Measurements from ENCODE around the gene C3orf20. TPM values are rescaled to one million over a fixed set of nuclear protein-coding genes. Genes with fewer than 3 reads are reported as not detected.

The C3orf20 gene
- polyA plus RNA-seq, 1 donor from 2014 or later, result not detected

- H2AFZ ChIP-seq (ENCODE audit: low read depth, low read length), result no peak overlapping the region
- no peak overlapping the region for H3K9ac ChIP-seq (ENCODE audit: low read length)
- no peak overlapping the region for H3K27ac ChIP-seq (ENCODE audit: low read length)
- H4K20me1 ChIP-seq (ENCODE audit: insufficient read depth), result no peaks in the 10 kb centered on the region
- H3K4me3 ChIP-seq (ENCODE audit: low read length), result no peak overlapping the region
- H3K79me2 ChIP-seq (replicated peaks; ENCODE audit: insufficient read depth, low read length), result no peaks in the 10 kb centered on the region
- TF ChIP-seq SMC3 (conservative IDR thresholded peaks at IDR 0.05; ENCODE audit: poor library complexity), result no peak
- TF ChIP-seq TAF1 (IDR thresholded peaks at IDR 0.05; ENCODE audit: low read depth), result no peak
- no peak for TF ChIP-seq EP300 (conservative IDR thresholded peaks at IDR 0.05; ENCODE audit: poor library complexity, severe bottlenecking)
- no peaks in the 10 kb centered on the region for H3K36me3 ChIP-seq (ENCODE audit: insufficient read depth, low read length)
- H3K9me2 ChIP-seq (ENCODE audit: insufficient read depth, low read length), result no peaks in the 10 kb centered on the region
- H3K4me2 ChIP-seq (ENCODE audit: low read length), result no peak overlapping the region
- H3K9me3 ChIP-seq (ENCODE audit: low read length), result no peaks in the 10 kb centered on the region
- no peaks in the 10 kb centered on the region for H3K27me3 ChIP-seq (ENCODE audit: insufficient read depth, low read depth, low read length)
- H3F3A ChIP-seq (ENCODE audit: insufficient read depth, low read length, poor library complexity, severe bottlenecking), result no peaks in the 10 kb centered on the region
These were observed 85.2 kb downstream of the C3orf20 start for GRCh38 chr3:14760185-14760584.

GRCh38 chr3:14761121-14761672 lies 86.3 kb downstream of the C3orf20 start:
- H2AFZ ChIP-seq (ENCODE audit: low read depth, low read length), result no peak overlapping the region

More at GRCh38 chr3:14761121-14761672, 86.3 kb downstream of the C3orf20 start:
- Histone ChIP-seq H3K4me3 (ENCODE audit: low read length) (no peak overlapping the region), H3K9me3 (ENCODE audit: low read length) (no peaks in the 10 kb centered on the region), H3K9ac (ENCODE audit: low read length) (no peak overlapping the region), H3K36me3 (ENCODE audit: insufficient read depth, low read length) (no peaks in the 10 kb centered on the region), H3K27me3 (ENCODE audit: insufficient read depth, low read depth, low read length) (no peaks in the 10 kb centered on the region), H3K27ac (ENCODE audit: low read length) (no peak overlapping the region), H3K4me2 (ENCODE audit: low read length) (no peak overlapping the region), H3K9me2 (ENCODE audit: insufficient read depth, low read length) (no peaks in the 10 kb centered on the region), H3F3A (ENCODE audit: insufficient read depth, low read length, poor library complexity, severe bottlenecking) (no peaks in the 10 kb centered on the region), H4K20me1 (ENCODE audit: insufficient read depth) (no peaks in the 10 kb centered on the region), H3K79me2 (replicated peaks; ENCODE audit: insufficient read depth, low read length) (no peaks in the 10 kb centered on the region)
- TF ChIP-seq CTCF (IDR thresholded peaks at IDR 0.05; ENCODE audit: poor library complexity, severe bottlenecking) (no peak), POLR2AphosphoS5 (IDR thresholded peaks at IDR 0.05) (no peak), REST (IDR thresholded peaks at IDR 0.05; ENCODE audit: borderline replicate concordance) (no peak), EZH2 (IDR thresholded peaks at IDR 0.05; ENCODE audit: borderline replicate concordance, insufficient read depth, low read length, poor library complexity, severe bottlenecking) (no peak), SMC3 (conservative IDR thresholded peaks at IDR 0.05; ENCODE audit: poor library complexity) (no peak), EP300 (conservative IDR thresholded peaks at IDR 0.05; ENCODE audit: poor library complexity, severe bottlenecking) (no peak), MXI1 (conservative IDR thresholded peaks at IDR 0.05; ENCODE audit: poor library complexity, severe bottlenecking) (no peak), TAF1 (IDR thresholded peaks at IDR 0.05; ENCODE audit: low read depth) (no peak), RAD21 (conservative IDR thresholded peaks at IDR 0.05) (no peak)

All from neural cell (in vitro differentiated cells).